HCT116 (cell line): Measurements from ENCODE around the gene PAIP1. TPM values are rescaled to one million over a fixed set of nuclear protein-coding genes. Genes with fewer than 3 reads are reported as not detected.

Source experiments
- ATAC-seq: fragments of 200-7000 bp; cut with Tn5 transposase; 2 replicates; pipeline ENCODE4 v1.9.1; 2020; ENCODE audit warnings: mild to moderate bottlenecking, moderate library complexity
- BruUV-seq: library from RNA; stranded (reverse); fragments of 400-500 nt; replicated peaks from 2 replicates; lab custom pipeline; 2021; lab: Mats Ljungman, UMichigan
- CTCF ChIA-PET: fragments of 300-600 bp; sonication (Branson Sonifier 250); formaldehyde crosslinking; loops from one replicate; lab custom pipeline; 2021; ENCODE audit warnings: antibody characterized with exemption; lab: Charles Lee
- POLR2A ChIA-PET: fragments of 300-600, 350-600 bp; sonication (Branson Sonifier 250); formaldehyde crosslinking; loops from one replicate; lab custom pipeline; 2021; ENCODE audit warnings: antibody characterized with exemption; lab: Charles Lee
- RAD21 ChIA-PET, 2 experiments: fragments of 300-600 bp; sonication (Branson Sonifier 250); formaldehyde crosslinking; loops; one replicate each; lab custom pipeline; 2023; ENCODE audit warnings: low total read pairs in 2 of 2; ENCODE audit not compliant: uncharacterized antibody in 2 of 2, unreplicated experiment in 2 of 2, low non-redundant PET in 1 of 2; lab: Charles Lee
- DNase-seq: peaks from one replicate; pipeline ENCODE4 v3.0.0-alpha.2; 2010; ENCODE audit warnings: low read depth, low spot score
- H2AFZ ChIP-seq: fragments of 200-600 bp; shearing (Covaris generic), sonication (generic); 2 replicates; pipeline ENCODE4 v1.6.1; 2017; ENCODE audit warnings: low read depth, mixed run types, mixed read lengths, antibody characterized with exemption, low read length; ENCODE audit not compliant: poor library complexity, severe bottlenecking
- H3K27ac ChIP-seq: 2 replicates; pipeline ENCODE4 v1.5.1; 2012; ENCODE audit warnings: low read depth, low read length
- H3K27me3 ChIP-seq: fragments of 200-600 bp; sonication (generic); 2 replicates; pipeline ENCODE4 v1.6.1; 2016; ENCODE audit warnings: mixed run types, low read length, mixed read lengths; ENCODE audit not compliant: insufficient read depth
- H3K36me3 ChIP-seq, 2 experiments: fragments of 200-500 bp in 1 of 2; fragments of 200-600 bp in 1 of 2; sonication (Bioruptor generic) in 1 of 2; sonication (generic) in 1 of 2; 2 replicates each; pipeline versions ENCODE4 v1.5.1 to v1.6.1; 2014 to 2016; ENCODE audit warnings: low read length in 2 of 2, inconsistent platforms in 1 of 2, mixed read lengths in 1 of 2, mixed run types in 1 of 2; ENCODE audit not compliant: insufficient read depth in 2 of 2, control insufficient read depth in 1 of 2
- H3K4me1 ChIP-seq, 2 experiments: fragments of 200-600 bp in 1 of 2; sonication (generic) in 1 of 2; 2 replicates each; pipeline versions ENCODE4 v1.5.1 to v1.6.1; 2012 to 2017; ENCODE audit warnings: low read length in 2 of 2, inconsistent platforms in 1 of 2, mild to moderate bottlenecking in 1 of 2, mixed read lengths in 1 of 2, mixed run types in 1 of 2, moderate library complexity in 1 of 2; ENCODE audit not compliant: insufficient read depth in 2 of 2, control insufficient read depth in 1 of 2
- H3K4me2 ChIP-seq: fragments of 200-600 bp; sonication (generic); 2 replicates; pipeline ENCODE4 v1.6.1; 2017; ENCODE audit warnings: mixed run types, low read length, mixed read lengths
- H3K4me3 ChIP-seq, 2 experiments: fragments of 200-600 bp in 1 of 2; sonication (generic) in 1 of 2; replicated peaks in 1 of 2; 2 replicates each; pipeline ENCODE4 v1.5.1; 2011 to 2016; ENCODE audit warnings: low read length in 2 of 2, control low read depth in 1 of 2, low read depth in 1 of 2, mild to moderate bottlenecking in 1 of 2, mixed read lengths in 1 of 2, mixed run types in 1 of 2
- H3K79me2 ChIP-seq: fragments of 200-600 bp; sonication (generic); 2 replicates; pipeline ENCODE4 v1.6.1; 2017; ENCODE audit warnings: mild to moderate bottlenecking, mixed run types, low read length, moderate library complexity, mixed read lengths; ENCODE audit not compliant: insufficient read depth
- H3K9ac ChIP-seq: fragments of 200-600 bp; sonication (generic); 2 replicates; pipeline ENCODE4 v1.6.1; 2016; ENCODE audit warnings: low read length, mixed read lengths
- H3K9me2 ChIP-seq: fragments of 200-600 bp; sonication (generic), shearing (Covaris generic); 2 replicates; pipeline ENCODE4 v1.6.1; 2017; ENCODE audit warnings: mixed run types, mild to moderate bottlenecking, moderate library complexity; ENCODE audit not compliant: insufficient read depth
- H3K9me3 ChIP-seq, 2 experiments: fragments of 200-500 bp in 1 of 2; fragments of 200-600 bp in 1 of 2; sonication (Bioruptor generic) in 1 of 2; sonication (generic) in 1 of 2; 2 replicates each; pipeline ENCODE4 v1.6.1; 2014 to 2017; ENCODE audit warnings: low read length in 2 of 2, mixed read lengths in 2 of 2, inconsistent platforms in 1 of 2, low read depth in 1 of 2, mild to moderate bottlenecking in 1 of 2, mixed run types in 1 of 2, moderate library complexity in 1 of 2; ENCODE audit not compliant: control insufficient read depth in 1 of 2, insufficient read depth in 1 of 2
- H4K20me1 ChIP-seq: fragments of 200-600 bp; sonication (generic), shearing (Covaris generic); 2 replicates; pipeline ENCODE4 v1.6.1; 2017; ENCODE audit warnings: mixed run types, mild to moderate bottlenecking, moderate library complexity; ENCODE audit not compliant: insufficient read depth
- CBX3 ChIP-seq: IDR thresholded peaks from 2 replicates; pipeline ENCODE4 v1.6.1; 2012; ENCODE audit warnings: low read depth
- CEBPB ChIP-seq: IDR thresholded peaks from 2 replicates; pipeline ENCODE4 v1.6.1; 2012; ENCODE audit warnings: low read depth
- EGR1 ChIP-seq: IDR thresholded peaks from 2 replicates; pipeline ENCODE4 v1.6.1; 2012; ENCODE audit warnings: low read depth
- ELF1 ChIP-seq: IDR thresholded peaks from 2 replicates; pipeline ENCODE4 v1.6.1; 2012; ENCODE audit warnings: low read depth, borderline replicate concordance
- EZH2 ChIP-seq: fragments of 200-600 bp; sonication (generic); IDR thresholded peaks from 2 replicates; pipeline ENCODE4 v1.6.1; 2017; ENCODE audit warnings: antibody characterized with exemption, mixed run types
- EZH2phosphoT487 ChIP-seq: fragments of 200-600 bp; IDR thresholded peaks from 2 replicates; pipeline ENCODE4 v1.6.1; 2018; ENCODE audit warnings: antibody characterized with exemption, borderline replicate concordance
- POLR2A ChIP-seq: IDR thresholded peaks from 2 replicates; pipeline ENCODE4 v1.7.0; 2011; ENCODE audit warnings: borderline replicate concordance; ENCODE audit not compliant: insufficient read depth, insufficient read length; ENCODE audit errors: extremely low read depth
- RAD21 ChIP-seq: IDR thresholded peaks from 2 replicates; pipeline ENCODE4 v1.6.1; 2012; ENCODE audit warnings: low read depth, mild to moderate bottlenecking
- SIN3A ChIP-seq: IDR thresholded peaks from 2 replicates; pipeline ENCODE4 v1.6.1; 2012; ENCODE audit warnings: low read depth
- SRF ChIP-seq: IDR thresholded peaks from 2 replicates; pipeline ENCODE4 v1.6.1; 2012; ENCODE audit warnings: low read depth
- TCF7L2 ChIP-seq: IDR thresholded peaks from 2 replicates; pipeline ENCODE4 v1.7.0; 2011; ENCODE audit warnings: borderline replicate concordance, inconsistent platforms; ENCODE audit not compliant: insufficient read depth, insufficient read length; ENCODE audit errors: extremely low read depth
- YY1 ChIP-seq: IDR thresholded peaks from 2 replicates; pipeline ENCODE4 v1.6.1; 2011; ENCODE audit warnings: low read length, low read depth, moderate library complexity, mild to moderate bottlenecking; ENCODE audit not compliant: insufficient replicate concordance; ENCODE audit errors: extremely low read depth
- ZFX ChIP-seq: fragments of 450-650 bp; IDR thresholded peaks from 2 replicates; pipeline ENCODE4 v1.6.1; 2017
- ZNF274 ChIP-seq: fragments of 200-500 bp; sonication (Bioruptor generic); IDR thresholded peaks from 2 replicates; pipeline ENCODE4 v1.6.1; 2014; ENCODE audit warnings: mild to moderate bottlenecking, low read depth, low read length, inconsistent platforms
- intact Hi-C: fragments of 100-400 bp; cut with micrococcal nuclease; formaldehyde crosslinking; loops from 2 replicates; pipeline ENCODE4 v1.10.0; 2022
- total RNA-seq: library from RNA; stranded (reverse); gene quantifications from one replicate; pipeline ENCODE4 v1.2.1, GENCODE V29; 2021; ENCODE audit not compliant: unreplicated experiment
- TF ChIP-seq, protein P1 (sequence below): IDR thresholded peaks from 2 replicates; pipeline ENCODE4 v1.6.1; 2011; ENCODE audit warnings: mild to moderate bottlenecking, low read length, moderate library complexity; ENCODE audit not compliant: insufficient replicate concordance; ENCODE audit errors: extremely low read depth
- TF ChIP-seq, protein P2 (sequence below): IDR thresholded peaks from 2 replicates; pipeline ENCODE4 v1.6.1; 2012
- TF ChIP-seq, protein P3 (sequence below): IDR thresholded peaks from 2 replicates; pipeline ENCODE4 v1.6.1; 2012; ENCODE audit warnings: low read depth
- TF ChIP-seq, protein P4 (sequence below): IDR thresholded peaks from 2 replicates; pipeline ENCODE4 v1.6.1; 2012
- TF ChIP-seq, protein P5 (sequence below), 3 experiments: fragments of 200-600 bp in 1 of 3; sonication (generic) in 1 of 3; IDR thresholded peaks in 2 of 3; conservative IDR thresholded peaks in 1 of 3; 2 replicates each; pipeline ENCODE4 v1.5.1; 2012 to 2017; ENCODE audit warnings: low read depth in 2 of 3, low read length in 2 of 3, antibody characterized with exemption in 1 of 3, borderline replicate concordance in 1 of 3, control low read depth in 1 of 3, mild to moderate bottlenecking in 1 of 3, mixed read lengths in 1 of 3, mixed run types in 1 of 3, moderate library complexity in 1 of 3; ENCODE audit not compliant: insufficient read depth in 1 of 3

The PAIP1 gene
- total RNA-seq, 1 experiment from 2014 or later = 83.8 TPM

DNA sequence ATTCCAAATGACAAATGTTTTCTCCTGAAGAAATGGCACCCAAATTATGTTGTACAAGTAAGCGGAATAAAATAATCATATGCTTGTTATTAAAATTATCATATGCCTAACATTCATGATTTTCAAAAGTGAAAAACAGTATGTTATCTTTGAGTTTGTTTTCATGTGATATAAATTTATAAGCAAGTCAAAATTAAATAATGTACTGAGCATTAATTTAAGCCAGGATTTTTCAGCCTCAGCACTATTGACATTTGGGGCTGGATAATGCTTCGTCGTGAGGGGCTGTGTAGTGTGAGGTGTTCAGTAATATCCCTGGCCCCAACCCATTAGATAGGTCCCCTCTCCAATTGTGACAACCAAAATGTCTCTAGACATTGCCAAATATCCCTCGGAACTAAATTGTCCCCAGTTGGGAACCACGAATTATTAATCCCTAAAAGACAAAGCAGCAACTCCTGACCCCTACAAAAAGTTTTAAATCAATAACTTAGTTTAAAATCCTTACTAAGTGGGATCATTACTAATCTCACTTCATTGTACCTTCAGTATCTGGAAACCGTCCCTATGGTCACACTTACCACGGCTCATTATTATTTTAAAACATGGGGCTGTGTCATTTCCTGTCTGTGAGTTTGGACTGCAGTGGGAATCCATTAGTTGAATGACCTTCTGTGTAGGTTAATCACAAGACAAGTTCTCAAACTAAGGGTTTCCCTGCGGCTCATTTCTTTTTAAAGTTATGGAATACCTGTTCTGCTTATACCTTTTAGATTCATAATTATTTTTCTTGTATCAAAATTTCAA is 44.8 kb upstream of the PAIP1 start:
- CTCF ChIA-PET = no interaction called here
- Histone ChIP-seq H3K9me2 (no peaks in the 10 kb centered on the region), H3K4me1 (no peaks in the 10 kb centered on the region), H3K9me3 (no peaks in the 10 kb centered on the region), H4K20me1 (no peaks in the 10 kb centered on the region), H2AFZ (no peak overlapping the region), H3K4me2 (no peak overlapping the region), H3K4me3 (no peak overlapping the region), H3K27me3 (no peaks in the 10 kb centered on the region), H3K79me2 (no peaks in the 10 kb centered on the region), H3K27ac (no peak overlapping the region), H3K9ac (no peak overlapping the region), H3K36me3 (no peaks in the 10 kb centered on the region)
- BruUV-seq = no TSS peak
- POLR2A ChIA-PET = no interaction called here
- intact Hi-C loops = no loop called here
- TF ChIP-seq, protein P1, sequence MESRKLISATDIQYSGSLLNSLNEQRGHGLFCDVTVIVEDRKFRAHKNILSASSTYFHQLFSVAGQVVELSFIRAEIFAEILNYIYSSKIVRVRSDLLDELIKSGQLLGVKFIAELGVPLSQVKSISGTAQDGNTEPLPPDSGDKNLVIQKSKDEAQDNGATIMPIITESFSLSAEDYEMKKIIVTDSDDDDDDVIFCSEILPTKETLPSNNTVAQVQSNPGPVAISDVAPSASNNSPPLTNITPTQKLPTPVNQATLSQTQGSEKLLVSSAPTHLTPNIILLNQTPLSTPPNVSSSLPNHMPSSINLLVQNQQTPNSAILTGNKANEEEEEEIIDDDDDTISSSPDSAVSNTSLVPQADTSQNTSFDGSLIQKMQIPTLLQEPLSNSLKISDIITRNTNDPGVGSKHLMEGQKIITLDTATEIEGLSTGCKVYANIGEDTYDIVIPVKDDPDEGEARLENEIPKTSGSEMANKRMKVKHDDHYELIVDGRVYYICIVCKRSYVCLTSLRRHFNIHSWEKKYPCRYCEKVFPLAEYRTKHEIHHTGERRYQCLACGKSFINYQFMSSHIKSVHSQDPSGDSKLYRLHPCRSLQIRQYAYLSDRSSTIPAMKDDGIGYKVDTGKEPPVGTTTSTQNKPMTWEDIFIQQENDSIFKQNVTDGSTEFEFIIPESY = no peak
- TF ChIP-seq TCF7L2 (no peak), POLR2A (no peak), EZH2phosphoT487 (no peak), SIN3A (no peak), CBX3 (no peak), ZFX (no peak), EZH2 (no peak), ZNF274 (no peak), CEBPB (no peak), ELF1 (no peak), SRF (no peak), EGR1 (no peak), RAD21 (no peak), YY1 (no peak)
- TF ChIP-seq, protein P2, sequence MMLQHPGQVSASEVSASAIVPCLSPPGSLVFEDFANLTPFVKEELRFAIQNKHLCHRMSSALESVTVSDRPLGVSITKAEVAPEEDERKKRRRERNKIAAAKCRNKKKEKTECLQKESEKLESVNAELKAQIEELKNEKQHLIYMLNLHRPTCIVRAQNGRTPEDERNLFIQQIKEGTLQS = no peak
- TF ChIP-seq, protein P3, sequence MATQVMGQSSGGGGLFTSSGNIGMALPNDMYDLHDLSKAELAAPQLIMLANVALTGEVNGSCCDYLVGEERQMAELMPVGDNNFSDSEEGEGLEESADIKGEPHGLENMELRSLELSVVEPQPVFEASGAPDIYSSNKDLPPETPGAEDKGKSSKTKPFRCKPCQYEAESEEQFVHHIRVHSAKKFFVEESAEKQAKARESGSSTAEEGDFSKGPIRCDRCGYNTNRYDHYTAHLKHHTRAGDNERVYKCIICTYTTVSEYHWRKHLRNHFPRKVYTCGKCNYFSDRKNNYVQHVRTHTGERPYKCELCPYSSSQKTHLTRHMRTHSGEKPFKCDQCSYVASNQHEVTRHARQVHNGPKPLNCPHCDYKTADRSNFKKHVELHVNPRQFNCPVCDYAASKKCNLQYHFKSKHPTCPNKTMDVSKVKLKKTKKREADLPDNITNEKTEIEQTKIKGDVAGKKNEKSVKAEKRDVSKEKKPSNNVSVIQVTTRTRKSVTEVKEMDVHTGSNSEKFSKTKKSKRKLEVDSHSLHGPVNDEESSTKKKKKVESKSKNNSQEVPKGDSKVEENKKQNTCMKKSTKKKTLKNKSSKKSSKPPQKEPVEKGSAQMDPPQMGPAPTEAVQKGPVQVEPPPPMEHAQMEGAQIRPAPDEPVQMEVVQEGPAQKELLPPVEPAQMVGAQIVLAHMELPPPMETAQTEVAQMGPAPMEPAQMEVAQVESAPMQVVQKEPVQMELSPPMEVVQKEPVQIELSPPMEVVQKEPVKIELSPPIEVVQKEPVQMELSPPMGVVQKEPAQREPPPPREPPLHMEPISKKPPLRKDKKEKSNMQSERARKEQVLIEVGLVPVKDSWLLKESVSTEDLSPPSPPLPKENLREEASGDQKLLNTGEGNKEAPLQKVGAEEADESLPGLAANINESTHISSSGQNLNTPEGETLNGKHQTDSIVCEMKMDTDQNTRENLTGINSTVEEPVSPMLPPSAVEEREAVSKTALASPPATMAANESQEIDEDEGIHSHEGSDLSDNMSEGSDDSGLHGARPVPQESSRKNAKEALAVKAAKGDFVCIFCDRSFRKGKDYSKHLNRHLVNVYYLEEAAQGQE = no peak
- TF ChIP-seq, protein P4, sequence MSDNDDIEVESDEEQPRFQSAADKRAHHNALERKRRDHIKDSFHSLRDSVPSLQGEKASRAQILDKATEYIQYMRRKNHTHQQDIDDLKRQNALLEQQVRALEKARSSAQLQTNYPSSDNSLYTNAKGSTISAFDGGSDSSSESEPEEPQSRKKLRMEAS = no peak
- TF ChIP-seq, protein P5, sequence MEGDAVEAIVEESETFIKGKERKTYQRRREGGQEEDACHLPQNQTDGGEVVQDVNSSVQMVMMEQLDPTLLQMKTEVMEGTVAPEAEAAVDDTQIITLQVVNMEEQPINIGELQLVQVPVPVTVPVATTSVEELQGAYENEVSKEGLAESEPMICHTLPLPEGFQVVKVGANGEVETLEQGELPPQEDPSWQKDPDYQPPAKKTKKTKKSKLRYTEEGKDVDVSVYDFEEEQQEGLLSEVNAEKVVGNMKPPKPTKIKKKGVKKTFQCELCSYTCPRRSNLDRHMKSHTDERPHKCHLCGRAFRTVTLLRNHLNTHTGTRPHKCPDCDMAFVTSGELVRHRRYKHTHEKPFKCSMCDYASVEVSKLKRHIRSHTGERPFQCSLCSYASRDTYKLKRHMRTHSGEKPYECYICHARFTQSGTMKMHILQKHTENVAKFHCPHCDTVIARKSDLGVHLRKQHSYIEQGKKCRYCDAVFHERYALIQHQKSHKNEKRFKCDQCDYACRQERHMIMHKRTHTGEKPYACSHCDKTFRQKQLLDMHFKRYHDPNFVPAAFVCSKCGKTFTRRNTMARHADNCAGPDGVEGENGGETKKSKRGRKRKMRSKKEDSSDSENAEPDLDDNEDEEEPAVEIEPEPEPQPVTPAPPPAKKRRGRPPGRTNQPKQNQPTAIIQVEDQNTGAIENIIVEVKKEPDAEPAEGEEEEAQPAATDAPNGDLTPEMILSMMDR (IDR thresholded peaks at IDR 0.05 in 2 of 3, conservative IDR thresholded peaks at IDR 0.05 in 1 of 3; ENCODE audit: borderline replicate concordance in 1 of 3, insufficient read depth in 1 of 3, low read depth in 2 of 3, low read length in 2 of 3) = no peak
- RAD21 ChIA-PET = no interaction called here
- DNase-seq (no peak), ATAC-seq (no peak)
